ENCODE measurements around the gene ZSWIM4. TPM values are rescaled to one million over a fixed set of nuclear protein-coding genes. Genes with fewer than 3 reads are reported as not detected.
A peak's percentile ranks its signal among the peaks of the same experiment; 100 is the strongest.
"Not testable (repeated sequence)": the region's sequence is repeated elsewhere in the genome, so short reads cannot be mapped to it uniquely, and the experiment has no call there.

ZSWIM4 gene
- total RNA-seq, 1 experiment from 2014 or later = 11.5 TPM

- TF ChIP-seq, protein P1, sequence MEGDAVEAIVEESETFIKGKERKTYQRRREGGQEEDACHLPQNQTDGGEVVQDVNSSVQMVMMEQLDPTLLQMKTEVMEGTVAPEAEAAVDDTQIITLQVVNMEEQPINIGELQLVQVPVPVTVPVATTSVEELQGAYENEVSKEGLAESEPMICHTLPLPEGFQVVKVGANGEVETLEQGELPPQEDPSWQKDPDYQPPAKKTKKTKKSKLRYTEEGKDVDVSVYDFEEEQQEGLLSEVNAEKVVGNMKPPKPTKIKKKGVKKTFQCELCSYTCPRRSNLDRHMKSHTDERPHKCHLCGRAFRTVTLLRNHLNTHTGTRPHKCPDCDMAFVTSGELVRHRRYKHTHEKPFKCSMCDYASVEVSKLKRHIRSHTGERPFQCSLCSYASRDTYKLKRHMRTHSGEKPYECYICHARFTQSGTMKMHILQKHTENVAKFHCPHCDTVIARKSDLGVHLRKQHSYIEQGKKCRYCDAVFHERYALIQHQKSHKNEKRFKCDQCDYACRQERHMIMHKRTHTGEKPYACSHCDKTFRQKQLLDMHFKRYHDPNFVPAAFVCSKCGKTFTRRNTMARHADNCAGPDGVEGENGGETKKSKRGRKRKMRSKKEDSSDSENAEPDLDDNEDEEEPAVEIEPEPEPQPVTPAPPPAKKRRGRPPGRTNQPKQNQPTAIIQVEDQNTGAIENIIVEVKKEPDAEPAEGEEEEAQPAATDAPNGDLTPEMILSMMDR (IDR thresholded peaks at IDR 0.05; ENCODE audit: unreplicated experiment) = no peak
- peak; percentile 85 for DNase-seq
- Mint-ChIP-seq H3K4me3 (ENCODE audit: low read depth, unreplicated experiment) (peak overlapping the region; percentile 41), H3K9me3 (ENCODE audit: low read depth, unreplicated experiment) (no peaks in the 10 kb centered on the region), H3K27me3 (ENCODE audit: unreplicated experiment) (no peaks in the 10 kb centered on the region), H3K4me1 (ENCODE audit: low read depth, unreplicated experiment) (peaks cover 19% of the 10 kb centered on the region), H3K27ac (ENCODE audit: unreplicated experiment) (peak overlapping the region; percentile 97), H3K36me3 (ENCODE audit: insufficient read depth, unreplicated experiment) (peaks cover 58% of the 10 kb centered on the region)
- CTCF ChIA-PET = interaction anchor here (0.5 to 0.6 kb wide), 2 partner anchors 246 to 1242 kb away, joined by 3 to 4 read pairs; no protein-coding TSS in a partner anchor
- intact Hi-C loops (cut with micrococcal nuclease; ENCODE audit: unreplicated experiment) = no loop called here
- BruUV-seq (replicated peaks) = no TSS peak
Measured at GRCh38 chr19:13849991-13850909, 55.0 kb downstream of the ZSWIM4 start.

DNA sequence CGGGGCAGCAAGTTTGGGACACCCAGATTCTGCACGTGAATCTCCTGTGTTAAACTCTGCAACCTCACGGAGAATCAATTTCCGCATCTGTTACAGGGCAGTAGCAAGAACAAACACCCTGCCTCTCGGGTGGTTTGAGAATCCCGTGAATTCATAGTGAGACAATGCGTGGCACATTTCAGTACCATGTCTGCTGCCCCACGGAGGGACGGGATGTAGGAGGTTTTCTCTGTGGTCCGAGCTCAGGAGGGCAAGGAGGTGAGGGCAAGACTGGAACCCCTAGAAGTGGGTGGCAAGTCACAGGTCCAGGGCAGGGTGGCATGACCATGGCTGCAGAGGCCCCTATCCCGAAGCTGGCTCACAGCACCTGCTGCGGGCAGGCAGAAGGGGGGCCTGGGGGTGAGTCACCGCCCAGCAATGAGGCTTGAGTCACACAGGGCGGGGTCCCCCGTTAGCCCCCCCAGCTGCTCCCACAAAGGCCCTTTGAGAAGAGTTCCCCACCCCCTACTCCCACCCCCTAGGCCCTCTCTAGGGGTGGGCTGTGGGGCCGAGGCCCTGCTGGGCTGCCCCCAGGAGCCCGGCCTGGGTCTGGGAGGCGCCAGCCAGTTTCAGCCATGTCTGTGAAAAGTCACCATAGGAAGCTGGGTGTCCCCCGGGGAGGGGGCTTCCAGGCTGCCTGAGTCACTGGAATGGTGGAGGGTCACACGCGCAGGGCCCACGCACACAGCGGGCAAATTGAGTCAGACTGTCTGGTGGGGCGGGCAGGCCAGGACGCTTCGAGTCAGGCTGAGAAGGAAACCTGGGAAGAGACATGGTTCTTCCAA lies 55.9 kb downstream of the ZSWIM4 start:
- DNase-seq = peak; percentile 91
- Mint-ChIP-seq H3K4me3 (ENCODE audit: low read depth, unreplicated experiment) (peak overlapping the region; percentile 41), H3K27me3 (ENCODE audit: unreplicated experiment) (no peaks in the 10 kb centered on the region), H3K4me1 (ENCODE audit: low read depth, unreplicated experiment) (peaks cover 11% of the 10 kb centered on the region), H3K9me3 (ENCODE audit: low read depth, unreplicated experiment) (no peaks in the 10 kb centered on the region), H3K27ac (ENCODE audit: unreplicated experiment) (peak overlapping the region; percentile 97), H3K36me3 (ENCODE audit: insufficient read depth, unreplicated experiment) (peaks cover 58% of the 10 kb centered on the region)
- CTCF ChIA-PET = interaction anchor here (0.5 to 1.2 kb wide), 6 partner anchors 11 to 1241 kb away, joined by 3 to 6 read pairs (median 3); no protein-coding TSS in a partner anchor
- intact Hi-C loops (cut with micrococcal nuclease; ENCODE audit: unreplicated experiment) = no loop called here
- TF ChIP-seq, protein P1 (IDR thresholded peaks at IDR 0.05; ENCODE audit: unreplicated experiment) = no peak
- TSS peak; percentile 88 for BruUV-seq (replicated peaks)

DNA sequence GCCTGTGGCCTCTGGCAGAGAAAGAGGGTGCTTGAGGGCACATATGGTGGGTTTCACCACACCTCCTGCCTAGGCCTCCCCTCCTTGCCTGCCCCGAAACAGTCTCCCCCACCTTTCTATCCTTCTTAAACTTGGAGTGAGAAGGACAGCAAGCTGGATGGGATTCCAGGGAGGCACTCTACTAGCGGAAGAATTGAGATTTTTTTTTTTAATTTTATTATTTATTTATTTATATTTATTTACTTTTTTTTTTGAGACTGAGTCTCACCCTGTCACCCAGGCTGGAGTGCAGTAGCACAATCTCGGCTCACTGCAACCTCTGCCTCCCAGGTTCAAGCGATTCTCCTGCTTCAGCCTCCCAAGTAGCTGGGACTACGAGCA lies 56.5 kb downstream of the ZSWIM4 start:
- intact Hi-C loops (cut with micrococcal nuclease; ENCODE audit: unreplicated experiment); DNase-seq; H3K4me3 Mint-ChIP-seq (ENCODE audit: low read depth, unreplicated experiment); BruUV-seq (replicated peaks); H3K27me3 Mint-ChIP-seq (ENCODE audit: unreplicated experiment); H3K9me3 Mint-ChIP-seq (ENCODE audit: low read depth, unreplicated experiment); H3K4me1 Mint-ChIP-seq (ENCODE audit: low read depth, unreplicated experiment): not testable (repeated sequence)
- CTCF ChIA-PET = interaction anchor here (0.6 to 1.2 kb wide), 5 partner anchors 8 to 724 kb away, joined by 3 to 6 read pairs (median 3); no protein-coding TSS in a partner anchor
- Mint-ChIP-seq H3K36me3 (ENCODE audit: insufficient read depth, unreplicated experiment) (peaks cover 52% of the 10 kb centered on the region), H3K27ac (ENCODE audit: unreplicated experiment) (peak overlapping the region; percentile 97)

DNA sequence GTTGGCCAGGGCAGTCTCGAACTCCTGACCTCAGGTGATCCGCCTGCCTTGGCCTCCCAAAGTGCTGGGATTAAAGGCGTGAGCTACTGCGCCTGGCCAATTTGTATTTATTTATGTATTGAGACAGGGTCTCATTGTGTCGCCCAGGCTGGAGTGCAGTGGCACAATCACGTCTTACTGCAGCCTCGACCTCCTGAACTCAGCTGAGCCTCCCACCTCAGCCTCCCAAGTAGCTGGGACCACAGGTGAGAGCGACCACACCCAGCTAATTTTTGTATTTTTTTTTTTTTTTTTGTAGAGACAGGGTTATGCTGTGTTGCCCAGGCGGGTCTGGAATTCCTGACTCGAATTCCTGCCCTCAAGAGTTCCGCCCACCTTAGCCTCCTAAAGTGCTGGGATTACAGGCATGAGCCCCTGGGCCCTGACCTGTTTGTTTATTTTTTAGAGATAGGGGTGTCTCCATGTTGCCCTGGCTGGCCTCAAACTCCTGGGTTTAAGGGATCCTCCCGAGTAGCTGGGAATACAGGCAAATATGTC lies 57.0 kb downstream of the ZSWIM4 start:
- H3K4me3 Mint-ChIP-seq (ENCODE audit: low read depth, unreplicated experiment); intact Hi-C loops (cut with micrococcal nuclease; ENCODE audit: unreplicated experiment); DNase-seq; H3K4me1 Mint-ChIP-seq (ENCODE audit: low read depth, unreplicated experiment); BruUV-seq (replicated peaks); H3K27me3 Mint-ChIP-seq (ENCODE audit: unreplicated experiment); H3K9me3 Mint-ChIP-seq (ENCODE audit: low read depth, unreplicated experiment); H3K27ac Mint-ChIP-seq (ENCODE audit: unreplicated experiment): not testable (repeated sequence)
- H3K36me3 Mint-ChIP-seq (ENCODE audit: insufficient read depth, unreplicated experiment) = peaks cover 47% of the 10 kb centered on the region
- CTCF ChIA-PET = interaction anchor here (0.6 to 1.2 kb wide), 3 partner anchors 8 to 11 kb away, joined by 3 to 5 read pairs (median 3); no protein-coding TSS in a partner anchor

DNA sequence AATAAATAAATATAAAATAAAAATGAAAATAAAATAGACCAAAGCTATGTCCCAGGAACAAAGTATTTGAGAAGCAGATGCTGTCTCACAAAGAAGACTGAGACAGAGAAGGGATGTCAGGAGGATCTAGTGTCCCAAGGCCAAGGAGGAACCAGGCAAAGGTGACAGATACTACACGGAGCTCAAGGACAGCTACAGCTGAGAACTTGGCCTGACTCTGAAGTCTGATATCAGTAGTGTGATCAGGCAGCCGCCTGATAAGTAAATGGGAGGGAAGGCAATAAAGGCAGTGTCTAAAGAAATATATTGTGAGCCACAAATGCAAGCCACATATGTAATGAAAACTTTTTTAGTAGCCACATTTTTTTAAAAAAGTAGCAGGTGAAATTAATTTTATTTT lies 61.3 kb downstream of the ZSWIM4 start:
- Mint-ChIP-seq H3K4me3 (ENCODE audit: low read depth, unreplicated experiment) (no peak overlapping the region), H3K36me3 (ENCODE audit: insufficient read depth, unreplicated experiment) (peaks cover 26% of the 10 kb centered on the region), H3K9me3 (ENCODE audit: low read depth, unreplicated experiment) (no peaks in the 10 kb centered on the region), H3K4me1 (ENCODE audit: low read depth, unreplicated experiment) (peaks cover 23% of the 10 kb centered on the region), H3K27me3 (ENCODE audit: unreplicated experiment) (no peaks in the 10 kb centered on the region), H3K27ac (ENCODE audit: unreplicated experiment) (no peak overlapping the region)
- no peak for DNase-seq
- TF ChIP-seq, protein P1 (IDR thresholded peaks at IDR 0.05; ENCODE audit: unreplicated experiment) = no peak
- intact Hi-C loops (cut with micrococcal nuclease; ENCODE audit: unreplicated experiment) = no loop called here
- CTCF ChIA-PET = no interaction called here
- BruUV-seq (replicated peaks) = no TSS peak

Data from Calu3 (cell line).